Measurements from ENCODE around the gene LAMA2. TPM values are rescaled to one million over a fixed set of nuclear protein-coding genes. Genes with fewer than 3 reads are reported as not detected.
A peak's percentile ranks its signal among the peaks of the same experiment; 100 is the strongest.

LAMA2 gene
- total RNA-seq, 3 donors from 2014 or later (not counting 1 experiment from before 2014, with no cell fraction given): 2.1 to 5.3 (median 3.6) TPM

- peaks cover 0 to 2% of the 10 kb centered on the region in 2 donors for H3K9me3 Mint-ChIP-seq
These were observed 481.8 kb downstream of the LAMA2 start for GRCh38 chr6:129364767-129365166.

GRCh38 chr6:129368076-129368475 lies 485.1 kb downstream of the LAMA2 start:
- Mint-ChIP-seq H3K36me3 (no peaks in the 10 kb centered on the region), H3K27ac (peak overlapping the region in 1 of 2 donors; percentile 62), H3K9me3 (no peaks in the 10 kb centered on the region), H3K4me1 (peaks cover 41 to 52% of the 10 kb centered on the region in 2 donors), H3K4me3 (peak overlapping the region; percentile 43), H3K27me3 (ENCODE audit: low read depth in 2 of 2) (no peaks in the 10 kb centered on the region)
- Histone ChIP-seq H3K9me3 (ENCODE audit: control insufficient read depth, insufficient read depth, low read length) (no peaks in the 10 kb centered on the region), H3K4me1 (ENCODE audit: control insufficient read depth, insufficient read depth, low read length) (peaks cover 22% of the 10 kb centered on the region), H3K4me3 (ENCODE audit: low read length) (no peak overlapping the region), H3K27me3 (ENCODE audit: control insufficient read depth, insufficient read depth, low read length) (no peaks in the 10 kb centered on the region), H3K27ac (ENCODE audit: low read length) (no peak overlapping the region), H3K36me3 (ENCODE audit: control insufficient read depth, insufficient read depth, low read length) (no peaks in the 10 kb centered on the region)
- WGBS (ENCODE audit: insufficient coverage): 75% methylated on average over 1 of the region's 1 CpG
- DNase-seq (no peak), ATAC-seq (no peak)
- intact Hi-C loops (cut with micrococcal nuclease): loop anchor here (5.0 kb wide), 2 partner anchors 561 to 641 kb away; no protein-coding TSS in a partner anchor
- TF ChIP-seq CTCF (IDR thresholded peaks at IDR 0.05): no peak

More at GRCh38 chr6:129364767-129365166, 481.8 kb downstream of the LAMA2 start:
- no peaks in the 10 kb centered on the region for H3K27me3 ChIP-seq (ENCODE audit: control insufficient read depth, insufficient read depth, low read length)
- Mint-ChIP-seq H3K36me3 (no peaks in the 10 kb centered on the region), H3K27me3 (ENCODE audit: low read depth in 2 of 2) (no peaks in the 10 kb centered on the region), H3K4me3 (peak overlapping the region; percentile 26), H3K4me1 (peaks cover 46 to 64% of the 10 kb centered on the region in 2 donors), H3K27ac (peak overlapping the region; percentile 33 to 73)
- intact Hi-C loops (cut with micrococcal nuclease): loop anchor here (5.0 kb wide), 2 partner anchors 557 to 637 kb away; no protein-coding TSS in a partner anchor
- DNase-seq (peak in 1 of 2 donors; percentile 3), ATAC-seq (peak; percentile 55 to 77 (median 69))
- no peaks in the 10 kb centered on the region for H3K9me3 ChIP-seq (ENCODE audit: control insufficient read depth, insufficient read depth, low read length)
- no peaks in the 10 kb centered on the region for H3K36me3 ChIP-seq (ENCODE audit: control insufficient read depth, insufficient read depth, low read length)
- no peak for TF ChIP-seq CTCF (IDR thresholded peaks at IDR 0.05)
- WGBS (ENCODE audit: insufficient coverage): 79% methylated on average over 2 of the region's 3 CpGs
- peaks cover 34% of the 10 kb centered on the region for H3K4me1 ChIP-seq (ENCODE audit: control insufficient read depth, insufficient read depth, low read length)
- H3K27ac ChIP-seq (ENCODE audit: low read length): peak overlapping the region; percentile 48
- no peak overlapping the region for H3K4me3 ChIP-seq (ENCODE audit: low read length)

- Mint-ChIP-seq H3K9me3 (no peaks in the 10 kb centered on the region), H3K27ac (peak overlapping the region in 1 of 2 donors; percentile 12), H3K27me3 (ENCODE audit: low read depth in 2 of 2) (no peaks in the 10 kb centered on the region), H3K4me1 (peaks cover 41 to 48% of the 10 kb centered on the region in 2 donors), H3K36me3 (no peaks in the 10 kb centered on the region), H3K4me3 (peak overlapping the region; percentile 51)
- Histone ChIP-seq H3K9me3 (ENCODE audit: control insufficient read depth, insufficient read depth, low read length) (no peaks in the 10 kb centered on the region), H3K27ac (ENCODE audit: low read length) (no peak overlapping the region), H3K4me3 (ENCODE audit: low read length) (no peak overlapping the region), H3K27me3 (ENCODE audit: control insufficient read depth, insufficient read depth, low read length) (no peaks in the 10 kb centered on the region), H3K4me1 (ENCODE audit: control insufficient read depth, insufficient read depth, low read length) (peaks cover 20% of the 10 kb centered on the region), H3K36me3 (ENCODE audit: control insufficient read depth, insufficient read depth, low read length) (no peaks in the 10 kb centered on the region)
- intact Hi-C loops (cut with micrococcal nuclease): loop anchor here (5.0 kb wide), 2 partner anchors 562 to 642 kb away; no protein-coding TSS in a partner anchor
- TF ChIP-seq CTCF (IDR thresholded peaks at IDR 0.05): no peak
- DNase-seq (no peak), ATAC-seq (peak in 1 of 3 donors; percentile 41)
- WGBS (ENCODE audit: insufficient coverage): 33% methylated on average over 2 of the region's 2 CpGs
These were observed 486.0 kb downstream of the LAMA2 start for GRCh38 chr6:129368970-129369369.

- Histone ChIP-seq H3K27ac (ENCODE audit: low read length) (no peak overlapping the region), H3K9me3 (ENCODE audit: control insufficient read depth, insufficient read depth, low read length) (no peaks in the 10 kb centered on the region), H3K36me3 (ENCODE audit: control insufficient read depth, insufficient read depth, low read length) (no peaks in the 10 kb centered on the region), H3K4me1 (ENCODE audit: control insufficient read depth, insufficient read depth, low read length) (peaks cover 17% of the 10 kb centered on the region), H3K27me3 (ENCODE audit: control insufficient read depth, insufficient read depth, low read length) (no peaks in the 10 kb centered on the region), H3K4me3 (ENCODE audit: low read length) (no peak overlapping the region)
- no peak for TF ChIP-seq CTCF (IDR thresholded peaks at IDR 0.05)
- intact Hi-C loops (cut with micrococcal nuclease): loop anchor here (2.0 to 5.0 kb wide), 4 partner anchors 562 to 1633 kb away; no protein-coding TSS in a partner anchor
- 81% methylated on average over 5 of the region's 5 CpGs for WGBS (ENCODE audit: insufficient coverage)
- H3K4me1 Mint-ChIP-seq: peaks cover 36 to 40% of the 10 kb centered on the region in 2 donors
- no peaks in the 10 kb centered on the region for H3K27me3 Mint-ChIP-seq (ENCODE audit: low read depth in 2 of 2)
- no peak for ATAC-seq
- H3K4me3 Mint-ChIP-seq: peak overlapping the region; percentile 14
- no peaks in the 10 kb centered on the region for H3K36me3 Mint-ChIP-seq
- no peak for DNase-seq
- no peaks in the 10 kb centered on the region for H3K9me3 Mint-ChIP-seq
- H3K27ac Mint-ChIP-seq: peak overlapping the region in 1 of 2 donors; percentile 13
These were observed 486.8 kb downstream of the LAMA2 start for GRCh38 chr6:129369737-129370136.
